IPS DF 19.7 (cell line): Measurements from ENCODE around the gene ECHDC3.

ENCODE experiments used
- DNase-seq: peaks from one replicate; pipeline ENCODE4 v3.0.0-alpha.2; 2013; ENCODE audit warnings: low read depth, low spot score

ECHDC3 gene

GRCh38 chr10:11746883-11747539, 4.8 kb downstream of the ECHDC3 start:
- no peak for DNase-seq

- DNase-seq: no peak
Measured at GRCh38 chr10:11748866-11749265, 6.7 kb downstream of the ECHDC3 start.

- no peak for DNase-seq
Measured at GRCh38 chr10:11750420-11750819, 8.2 kb downstream of the ECHDC3 start.

- DNase-seq: no peak
Measured at GRCh38 chr10:11754173-11754572, 12.0 kb downstream of the ECHDC3 start.

GRCh38 chr10:11754620-11755019, 12.4 kb downstream of the ECHDC3 start:
- no peak for DNase-seq

GRCh38 chr10:11755512-11756263, 13.5 kb downstream of the ECHDC3 start:
- DNase-seq: no peak

- no peak for DNase-seq
Measured at GRCh38 chr10:11756766-11757315, 14.7 kb downstream of the ECHDC3 start.

GRCh38 chr10:11757454-11757820, 15.3 kb downstream of the ECHDC3 start:
- no peak for DNase-seq

GRCh38 chr10:11757821-11758463, 15.8 kb downstream of the ECHDC3 start:
- DNase-seq: no peak

- no peak for DNase-seq
Measured at GRCh38 chr10:11758527-11759236, 16.5 kb downstream of the ECHDC3 start.

- DNase-seq: no peak
Measured at GRCh38 chr10:11759347-11759746, 17.2 kb downstream of the ECHDC3 start.

GRCh38 chr10:11760151-11760550, 18.0 kb downstream of the ECHDC3 start:
- DNase-seq: no peak

- DNase-seq: no peak
Measured at GRCh38 chr10:11760861-11761260, 18.7 kb downstream of the ECHDC3 start.

GRCh38 chr10:11761431-11761830, 19.2 kb downstream of the ECHDC3 start:
- no peak for DNase-seq

- DNase-seq: no peak
Measured at GRCh38 chr10:11762706-11763500, 20.7 kb downstream of the ECHDC3 start.

GRCh38 chr10:11763501-11763861, 21.3 kb downstream of the ECHDC3 start:
- no peak for DNase-seq

- DNase-seq: no peak
Measured at GRCh38 chr10:11765141-11765540, 23.0 kb downstream of the ECHDC3 start.

- DNase-seq: no peak
Measured at GRCh38 chr10:11772575-11773288, 30.6 kb downstream of the ECHDC3 start.

- no peak for DNase-seq
Measured at GRCh38 chr10:11773761-11774441, 31.7 kb downstream of the ECHDC3 start.

GRCh38 chr10:11775412-11775811, 33.2 kb downstream of the ECHDC3 start:
- DNase-seq: no peak
